ENCODE results near the gene ITGAV.

The ITGAV gene

DNA sequence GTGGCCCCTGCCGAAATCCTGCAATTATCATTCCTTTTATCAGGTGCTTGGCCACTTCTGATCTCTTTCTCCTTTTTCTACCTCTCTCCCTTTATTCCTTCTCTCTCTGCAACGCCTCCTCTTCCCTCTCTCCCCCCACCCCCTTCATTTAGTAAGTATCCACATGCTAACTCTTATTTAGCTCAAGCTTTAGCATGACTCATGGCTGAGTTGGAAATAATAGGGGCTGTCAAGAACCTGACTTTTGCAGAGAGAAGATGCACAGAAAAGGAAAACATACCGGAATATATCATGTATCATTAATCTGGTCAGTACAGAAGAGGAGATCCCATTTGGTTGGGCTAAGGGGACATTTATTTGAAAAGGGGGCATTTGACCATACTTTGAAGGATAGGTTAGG is 137.1 kb downstream of the ITGAV start:
- TF ChIP-seq, protein P1, sequence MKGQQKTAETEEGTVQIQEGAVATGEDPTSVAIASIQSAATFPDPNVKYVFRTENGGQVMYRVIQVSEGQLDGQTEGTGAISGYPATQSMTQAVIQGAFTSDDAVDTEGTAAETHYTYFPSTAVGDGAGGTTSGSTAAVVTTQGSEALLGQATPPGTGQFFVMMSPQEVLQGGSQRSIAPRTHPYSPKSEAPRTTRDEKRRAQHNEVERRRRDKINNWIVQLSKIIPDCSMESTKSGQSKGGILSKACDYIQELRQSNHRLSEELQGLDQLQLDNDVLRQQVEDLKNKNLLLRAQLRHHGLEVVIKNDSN (IDR thresholded peaks at IDR 0.05): no peak
- TF ChIP-seq YY1 (IDR thresholded peaks at IDR 0.05; ENCODE audit: low read depth) (no peak), CREB1 (IDR thresholded peaks at IDR 0.05; ENCODE audit: low read depth) (no peak), ZBTB7A (IDR thresholded peaks at IDR 0.05; ENCODE audit: low read depth) (no peak), CEBPB (IDR thresholded peaks at IDR 0.05) (no peak), TCF12 (IDR thresholded peaks at IDR 0.05; ENCODE audit: low read depth) (no peak), FOXM1 (IDR thresholded peaks at IDR 0.05; ENCODE audit: borderline replicate concordance, low read depth) (no peak), RAD21 (IDR thresholded peaks at IDR 0.05; ENCODE audit: low read depth) (no peak), EP300 (IDR thresholded peaks at IDR 0.05; ENCODE audit: borderline replicate concordance) (no peak), TAF1 (IDR thresholded peaks at IDR 0.05; ENCODE audit: low read depth) (no peak), EGR1 (IDR thresholded peaks at IDR 0.05) (no peak)
- TF ChIP-seq, protein P2, sequence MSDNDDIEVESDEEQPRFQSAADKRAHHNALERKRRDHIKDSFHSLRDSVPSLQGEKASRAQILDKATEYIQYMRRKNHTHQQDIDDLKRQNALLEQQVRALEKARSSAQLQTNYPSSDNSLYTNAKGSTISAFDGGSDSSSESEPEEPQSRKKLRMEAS (IDR thresholded peaks at IDR 0.05): no peak
- TF ChIP-seq, protein P3, sequence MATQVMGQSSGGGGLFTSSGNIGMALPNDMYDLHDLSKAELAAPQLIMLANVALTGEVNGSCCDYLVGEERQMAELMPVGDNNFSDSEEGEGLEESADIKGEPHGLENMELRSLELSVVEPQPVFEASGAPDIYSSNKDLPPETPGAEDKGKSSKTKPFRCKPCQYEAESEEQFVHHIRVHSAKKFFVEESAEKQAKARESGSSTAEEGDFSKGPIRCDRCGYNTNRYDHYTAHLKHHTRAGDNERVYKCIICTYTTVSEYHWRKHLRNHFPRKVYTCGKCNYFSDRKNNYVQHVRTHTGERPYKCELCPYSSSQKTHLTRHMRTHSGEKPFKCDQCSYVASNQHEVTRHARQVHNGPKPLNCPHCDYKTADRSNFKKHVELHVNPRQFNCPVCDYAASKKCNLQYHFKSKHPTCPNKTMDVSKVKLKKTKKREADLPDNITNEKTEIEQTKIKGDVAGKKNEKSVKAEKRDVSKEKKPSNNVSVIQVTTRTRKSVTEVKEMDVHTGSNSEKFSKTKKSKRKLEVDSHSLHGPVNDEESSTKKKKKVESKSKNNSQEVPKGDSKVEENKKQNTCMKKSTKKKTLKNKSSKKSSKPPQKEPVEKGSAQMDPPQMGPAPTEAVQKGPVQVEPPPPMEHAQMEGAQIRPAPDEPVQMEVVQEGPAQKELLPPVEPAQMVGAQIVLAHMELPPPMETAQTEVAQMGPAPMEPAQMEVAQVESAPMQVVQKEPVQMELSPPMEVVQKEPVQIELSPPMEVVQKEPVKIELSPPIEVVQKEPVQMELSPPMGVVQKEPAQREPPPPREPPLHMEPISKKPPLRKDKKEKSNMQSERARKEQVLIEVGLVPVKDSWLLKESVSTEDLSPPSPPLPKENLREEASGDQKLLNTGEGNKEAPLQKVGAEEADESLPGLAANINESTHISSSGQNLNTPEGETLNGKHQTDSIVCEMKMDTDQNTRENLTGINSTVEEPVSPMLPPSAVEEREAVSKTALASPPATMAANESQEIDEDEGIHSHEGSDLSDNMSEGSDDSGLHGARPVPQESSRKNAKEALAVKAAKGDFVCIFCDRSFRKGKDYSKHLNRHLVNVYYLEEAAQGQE (IDR thresholded peaks at IDR 0.05; ENCODE audit: low read depth): no peak

DNA sequence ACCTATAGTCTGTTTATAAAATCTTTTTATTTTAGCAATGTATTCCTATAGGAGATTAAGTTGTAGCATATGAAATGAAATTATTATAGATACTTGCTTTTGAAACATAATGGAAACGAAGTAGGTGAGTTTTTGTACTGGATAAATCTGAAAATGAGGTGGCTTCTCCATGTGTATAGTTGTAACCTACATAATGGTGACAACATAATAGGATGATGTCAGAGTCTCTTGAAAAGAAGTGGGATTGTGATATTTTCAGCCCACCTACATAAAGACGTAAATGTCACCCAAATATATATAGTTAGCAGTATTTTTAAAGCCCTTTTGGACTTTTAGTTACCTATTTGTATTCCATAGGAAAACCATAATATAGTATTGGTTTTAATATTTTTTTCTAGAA is 138.8 kb downstream of the ITGAV start:
- TF ChIP-seq ZBTB7A (IDR thresholded peaks at IDR 0.05; ENCODE audit: low read depth) (no peak), FOXM1 (IDR thresholded peaks at IDR 0.05; ENCODE audit: borderline replicate concordance, low read depth) (no peak)

Data from Ishikawa (cell line).